ENCODE results near the gene PRAF2.

The PRAF2 gene

DNA sequence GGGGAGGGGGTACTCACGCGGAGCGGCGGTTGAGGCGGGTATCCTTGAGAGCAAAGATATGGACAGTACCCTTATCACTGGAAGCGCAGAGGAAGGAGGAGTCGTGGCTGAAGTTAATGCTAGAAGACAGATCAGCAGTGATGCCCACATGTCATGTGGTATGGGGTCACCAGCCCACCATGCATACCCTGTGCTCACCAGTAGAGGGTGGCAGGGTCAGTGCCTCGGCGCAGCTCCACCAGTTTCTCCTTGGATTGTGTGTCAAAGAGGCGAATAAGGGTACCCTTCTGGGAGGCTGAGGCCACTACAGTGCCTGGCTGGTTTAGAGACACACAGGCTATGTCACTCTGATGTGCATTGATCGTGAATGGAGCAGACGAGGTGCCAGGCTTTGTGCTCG is 1.5 kb upstream of the PRAF2 start:
- no peak overlapping the region for H3K4me3 ChIP-seq (ENCODE audit: low read depth, low read length)
- TF ChIP-seq, protein P1, sequence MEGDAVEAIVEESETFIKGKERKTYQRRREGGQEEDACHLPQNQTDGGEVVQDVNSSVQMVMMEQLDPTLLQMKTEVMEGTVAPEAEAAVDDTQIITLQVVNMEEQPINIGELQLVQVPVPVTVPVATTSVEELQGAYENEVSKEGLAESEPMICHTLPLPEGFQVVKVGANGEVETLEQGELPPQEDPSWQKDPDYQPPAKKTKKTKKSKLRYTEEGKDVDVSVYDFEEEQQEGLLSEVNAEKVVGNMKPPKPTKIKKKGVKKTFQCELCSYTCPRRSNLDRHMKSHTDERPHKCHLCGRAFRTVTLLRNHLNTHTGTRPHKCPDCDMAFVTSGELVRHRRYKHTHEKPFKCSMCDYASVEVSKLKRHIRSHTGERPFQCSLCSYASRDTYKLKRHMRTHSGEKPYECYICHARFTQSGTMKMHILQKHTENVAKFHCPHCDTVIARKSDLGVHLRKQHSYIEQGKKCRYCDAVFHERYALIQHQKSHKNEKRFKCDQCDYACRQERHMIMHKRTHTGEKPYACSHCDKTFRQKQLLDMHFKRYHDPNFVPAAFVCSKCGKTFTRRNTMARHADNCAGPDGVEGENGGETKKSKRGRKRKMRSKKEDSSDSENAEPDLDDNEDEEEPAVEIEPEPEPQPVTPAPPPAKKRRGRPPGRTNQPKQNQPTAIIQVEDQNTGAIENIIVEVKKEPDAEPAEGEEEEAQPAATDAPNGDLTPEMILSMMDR (IDR thresholded peaks at IDR 0.05; ENCODE audit: low read depth, low read length): no peak

DNA sequence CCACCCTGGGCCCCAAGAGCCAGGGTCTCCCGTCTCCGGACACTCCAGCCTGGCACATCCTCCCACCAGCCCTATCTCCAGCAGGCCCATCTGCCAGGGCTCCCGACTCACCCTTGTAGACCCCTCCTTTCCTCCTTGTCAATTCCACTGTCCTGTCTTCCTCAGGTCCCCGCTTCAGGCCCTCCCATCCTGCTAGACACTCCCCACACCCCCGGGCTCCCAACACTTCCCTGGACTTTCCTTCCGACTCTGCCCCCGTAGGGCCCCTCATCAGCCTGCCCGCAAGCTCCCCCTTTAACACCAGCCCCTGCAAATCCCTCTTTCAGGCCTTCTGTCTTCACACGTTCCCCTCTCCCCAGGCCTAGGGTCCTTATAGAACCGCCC is 1.1 kb downstream of the PRAF2 start:
- TF ChIP-seq, protein P1 (IDR thresholded peaks at IDR 0.05; ENCODE audit: low read depth, low read length): no peak
- H3K4me3 ChIP-seq (ENCODE audit: low read depth, low read length): peak overlapping the region; percentile 75

DNA sequence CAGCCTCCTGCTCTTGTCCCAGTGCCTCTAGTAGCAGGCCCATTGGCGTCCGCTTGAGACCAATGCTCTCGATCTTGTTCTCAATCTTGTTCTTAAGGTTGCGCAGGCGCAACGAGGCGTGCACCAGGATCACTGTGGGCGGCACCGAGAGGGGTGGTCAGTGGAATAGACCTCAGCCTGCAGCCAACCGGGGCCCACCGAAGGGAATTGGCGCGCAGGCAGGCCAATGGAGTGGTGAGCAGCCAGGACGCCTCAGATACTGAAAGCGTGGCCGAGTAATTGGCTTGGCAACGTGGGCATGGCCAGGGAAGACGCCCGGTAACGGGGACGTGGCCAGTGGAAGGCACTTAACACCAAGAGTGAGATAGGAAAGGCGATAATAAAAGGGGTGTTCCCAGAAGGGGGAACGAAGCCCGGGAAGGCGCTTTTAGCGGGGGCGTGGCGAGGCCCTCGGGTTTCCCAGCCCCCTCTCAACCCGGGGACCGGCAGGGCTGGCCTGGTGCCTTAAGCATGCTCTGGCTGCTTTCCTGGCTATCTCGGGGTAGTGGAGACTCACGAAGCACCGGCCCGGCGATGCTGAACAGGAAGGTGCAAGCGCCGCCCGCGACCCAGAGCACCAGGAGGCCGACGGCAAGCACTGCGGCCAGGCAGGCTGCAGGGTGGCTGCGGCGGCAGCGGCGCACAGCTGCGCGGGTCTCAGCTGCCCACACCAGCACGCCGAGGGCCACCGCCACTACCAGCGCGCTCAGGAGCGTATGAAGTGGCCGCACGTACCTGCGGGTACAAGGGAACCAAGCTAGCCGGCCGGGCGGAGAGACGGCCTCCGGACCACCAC is 1.7 kb downstream of the PRAF2 start:
- H3K4me3 ChIP-seq (ENCODE audit: low read depth, low read length): peak overlapping the region; percentile 75
- TF ChIP-seq, protein P1 (IDR thresholded peaks at IDR 0.05; ENCODE audit: low read depth, low read length): no peak

DNA sequence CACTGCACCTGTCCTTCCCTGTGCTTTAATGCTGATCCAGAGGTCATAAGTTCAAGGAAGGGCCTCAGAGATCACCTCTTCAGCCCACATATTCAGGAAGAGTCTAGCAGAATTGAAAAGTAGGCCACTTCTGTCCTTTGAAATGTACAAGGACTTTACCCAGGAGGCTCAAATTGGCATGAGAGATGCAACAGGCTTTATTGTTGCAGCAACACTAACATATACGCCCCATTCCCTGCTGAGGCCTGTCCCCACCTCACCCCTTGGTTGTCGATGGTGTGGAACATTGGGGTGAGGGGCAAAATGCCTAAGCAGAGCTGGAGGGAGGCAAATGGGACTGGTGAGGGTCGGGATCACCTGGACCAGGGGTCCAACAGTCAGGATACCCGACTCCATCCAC is 2.8 kb downstream of the PRAF2 start:
- TF ChIP-seq, protein P1 (IDR thresholded peaks at IDR 0.05; ENCODE audit: low read depth, low read length): no peak

DNA sequence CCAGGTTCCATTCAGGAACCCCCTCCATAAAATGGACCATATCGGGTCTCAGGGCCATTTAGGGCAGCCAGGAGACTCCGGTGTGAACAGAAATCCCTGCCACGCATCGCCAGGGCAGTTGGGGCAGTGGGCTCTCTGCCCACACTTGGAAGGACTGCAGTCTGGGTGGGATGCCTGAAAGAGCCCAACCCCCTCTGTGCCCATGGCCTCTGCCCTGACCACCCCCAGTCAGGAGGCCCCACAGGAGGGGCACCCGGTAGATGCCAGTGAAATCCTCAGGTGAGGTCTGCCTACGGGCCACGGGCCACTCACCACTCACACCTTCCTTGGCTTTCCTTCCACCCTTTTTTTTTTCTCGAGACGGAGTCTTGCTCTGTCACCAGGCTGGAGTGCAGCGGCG is 4.8 kb downstream of the PRAF2 start:
- TF ChIP-seq, protein P1 (IDR thresholded peaks at IDR 0.05; ENCODE audit: low read depth, low read length): no peak

More for the DNA sequence above, 2.8 kb downstream of the PRAF2 start:
- H3K4me3 ChIP-seq (ENCODE audit: low read depth, low read length): no peak overlapping the region

DNA sequence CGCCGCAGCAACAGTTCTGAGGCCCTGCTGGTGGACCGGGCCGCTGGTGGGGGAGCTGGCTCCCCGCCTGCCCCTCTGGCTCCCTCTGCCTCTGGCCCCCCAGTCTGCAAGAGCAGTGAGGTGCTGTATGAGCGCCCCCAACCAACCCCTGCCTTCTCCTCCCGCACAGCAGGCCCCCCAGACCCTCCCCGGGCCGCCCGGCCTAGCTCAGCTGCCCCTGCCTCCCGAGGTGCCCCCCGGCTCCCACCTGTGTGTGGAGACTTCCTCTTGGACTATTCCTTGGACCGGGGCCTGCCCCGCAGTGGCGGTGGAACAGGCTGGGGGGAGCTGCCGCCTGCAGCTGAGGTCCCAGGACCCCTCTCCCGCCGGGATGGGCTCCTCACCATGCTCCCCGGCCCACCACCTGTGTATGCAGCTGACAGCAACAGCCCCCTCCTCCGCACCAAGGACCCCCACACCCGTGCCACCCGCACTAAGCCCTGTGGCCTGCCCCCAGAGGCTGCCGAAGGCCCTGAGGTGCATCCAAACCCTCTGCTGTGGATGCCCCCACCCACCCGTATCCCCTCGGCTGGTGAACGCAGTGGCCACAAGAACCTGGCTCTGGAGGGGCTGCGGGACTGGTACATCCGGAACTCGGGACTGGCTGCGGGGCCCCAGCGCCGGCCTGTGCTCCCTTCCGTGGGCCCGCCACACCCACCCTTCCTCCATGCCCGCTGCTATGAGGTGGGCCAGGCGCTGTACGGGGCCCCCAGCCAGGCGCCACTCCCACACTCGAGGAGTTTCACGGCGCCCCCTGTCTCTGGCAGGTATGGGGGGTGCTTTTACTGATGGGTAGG is 6.3 kb downstream of the PRAF2 start:
- H3K4me3 ChIP-seq (ENCODE audit: low read depth, low read length): no peak overlapping the region
- TF ChIP-seq, protein P1 (IDR thresholded peaks at IDR 0.05; ENCODE audit: low read depth, low read length): no peak

More for the DNA sequence above, 4.8 kb downstream of the PRAF2 start:
- H3K4me3 ChIP-seq (ENCODE audit: low read depth, low read length): no peak overlapping the region

DNA sequence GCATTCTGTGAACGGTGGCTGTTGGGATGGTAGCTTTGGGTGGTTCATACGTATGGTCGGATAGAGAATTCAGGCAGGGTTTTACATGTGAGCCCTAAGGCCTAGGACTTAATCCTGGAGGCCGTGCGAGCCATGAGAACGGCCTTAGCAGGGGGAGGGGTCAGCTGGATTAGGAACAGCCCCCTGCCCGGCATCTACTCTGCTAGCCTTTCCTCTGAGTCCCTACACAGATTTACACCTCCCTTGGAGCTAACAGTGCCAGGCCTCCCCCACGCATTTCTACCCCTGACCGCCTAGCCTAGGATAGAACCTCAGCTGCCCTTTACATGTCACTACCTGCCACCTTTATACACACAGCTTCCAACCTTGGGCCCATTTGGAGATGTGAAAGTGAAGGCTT is 7.1 kb downstream of the PRAF2 start:
- TF ChIP-seq, protein P1 (IDR thresholded peaks at IDR 0.05; ENCODE audit: low read depth, low read length): no peak
- H3K4me3 ChIP-seq (ENCODE audit: low read depth, low read length): no peak overlapping the region

All from WI38 (cell line).